Pericardium fibroblast (primary cell): ENCODE results near the gene ZP2. TPM values are rescaled to one million over a fixed set of nuclear protein-coding genes. Genes with fewer than 3 reads are reported as not detected.

Source experiments
- total RNA-seq: library from RNA; depleted of rRNA; stranded (reverse); fragments of >200 nt; gene quantifications from 2 replicates; pipeline ENCODE4 v1.2.3, GENCODE V29; 2015

ZP2 gene
- total RNA-seq = not detected in 2 replicates

GRCh38 chr16:21211486-21211885, at the start of gene ZP2:
TSS of gene ZP2 (minus strand) at chr16:21211574. CDS start at chr16:21211547, 27 bp downstream.

GRCh38 chr16:21233521-21234150, 22.3 kb upstream of the ZP2 start, which contains the start of gene ANKS4B:
TSS of gene ANKS4B (plus strand) at chr16:21233699. CDS start at chr16:21233738, 39 bp downstream.

GRCh38 chr16:21158208-21159110, 52.9 kb downstream of the ZP2 start, which contains the start of gene LDAF1:
TSS of gene LDAF1 (plus strand) at chr16:21158674. CDS start at chr16:21161183, 2,509 bp downstream.

GRCh38 chr16:21150375-21151001, 60.9 kb downstream of the ZP2 start, which contains the start of gene DNAH3:
TSS of gene DNAH3 (minus strand) at chr16:21150846. CDS start at chr16:21150319, 527 bp downstream.

Other genes with a start within 250 kb of the ZP2 start
- gene DNAH3, start 60.7 kb downstream of the ZP2 start, total RNA-seq = not detected in 2 replicates
- gene LDAF1, start 52.9 kb downstream of the ZP2 start, total RNA-seq = 65.7 and 66.1 TPM in 2 replicates
- gene ANKS4B, start 22.1 kb upstream of the ZP2 start, total RNA-seq = not detected in 2 replicates
- not detected in 2 replicates for gene CRYM, start 66.7 kb upstream of the ZP2 start, total RNA-seq